GM11168 (cell line): Measurements from ENCODE around the gene THNSL1.

ENCODE experiments used
- in situ Hi-C: fragments of 300-500 bp; cut with MboI; formaldehyde crosslinking; loops from one replicate; pipeline ENCODE4 v1.12.0; 2022; ENCODE audit warnings: low sequenced_read_pairs; ENCODE audit not compliant: unreplicated experiment

Gene THNSL1

GRCh38 chr10:25049966-25050365 is 33.6 kb downstream of the THNSL1 start:
- in situ Hi-C loops = no loop called here

DNA sequence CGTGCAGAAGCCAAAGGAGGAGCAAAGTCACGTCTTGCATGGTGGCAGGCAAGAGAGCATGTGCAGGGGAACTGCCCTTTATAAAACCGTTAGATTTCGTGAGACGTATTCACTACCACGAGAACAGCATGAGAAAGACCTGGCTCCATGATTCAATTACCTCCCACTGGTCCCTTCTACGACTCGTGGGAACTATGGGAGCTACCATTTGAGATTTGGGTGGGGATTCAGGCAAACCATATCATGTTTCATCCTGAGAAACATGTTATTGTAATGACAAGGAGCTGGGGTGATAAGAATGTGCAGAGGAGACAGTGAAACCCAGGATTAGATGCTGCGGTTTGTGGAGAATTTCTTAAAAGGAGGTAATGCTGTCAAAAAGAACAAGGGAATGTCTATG is 34.0 kb downstream of the THNSL1 start:
- in situ Hi-C loops = no loop called here

DNA sequence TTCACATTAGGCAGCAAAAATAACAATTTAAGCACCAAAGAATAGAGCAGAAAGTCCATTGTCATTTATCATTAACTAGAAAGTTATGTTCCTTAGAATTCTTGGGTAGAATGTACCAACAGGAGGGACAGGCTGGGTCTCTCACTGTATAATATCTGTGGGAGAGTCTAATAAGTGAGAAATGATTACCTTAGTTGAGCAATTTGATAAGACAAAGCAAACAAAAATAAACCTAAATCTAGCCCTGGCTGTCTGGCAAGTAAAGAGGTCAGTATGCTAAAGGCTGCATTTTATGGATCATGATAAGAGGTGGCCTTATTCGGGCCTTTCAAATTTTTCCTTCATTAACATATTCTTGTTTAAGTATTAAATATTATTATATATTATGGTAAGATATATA is 35.6 kb downstream of the THNSL1 start:
- in situ Hi-C loops = no loop called here

DNA sequence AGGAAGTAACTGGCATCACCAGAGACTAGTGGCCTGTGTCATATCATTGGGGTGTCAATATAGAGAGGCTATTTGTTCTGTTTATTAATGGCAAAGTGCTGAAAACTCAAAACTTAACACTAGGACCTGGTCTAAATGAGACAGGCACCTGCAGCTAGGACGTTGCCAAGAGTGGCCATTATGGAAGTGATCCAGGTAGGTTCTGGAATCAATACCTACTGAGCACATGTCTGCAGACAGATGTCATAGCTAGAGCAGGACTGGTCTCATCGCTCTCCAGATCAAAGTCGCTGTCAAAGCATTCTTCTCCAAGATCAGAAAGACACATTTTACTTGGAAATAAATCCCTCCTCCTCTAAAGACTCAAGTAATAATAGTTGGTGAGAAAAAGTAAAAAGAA is 40.3 kb downstream of the THNSL1 start:
- in situ Hi-C loops = no loop called here

GRCh38 chr10:25057886-25058285 is 41.5 kb downstream of the THNSL1 start:
- in situ Hi-C loops = no loop called here

- in situ Hi-C loops = no loop called here
Measured at GRCh38 chr10:25059990-25060389, 43.6 kb downstream of the THNSL1 start.

DNA sequence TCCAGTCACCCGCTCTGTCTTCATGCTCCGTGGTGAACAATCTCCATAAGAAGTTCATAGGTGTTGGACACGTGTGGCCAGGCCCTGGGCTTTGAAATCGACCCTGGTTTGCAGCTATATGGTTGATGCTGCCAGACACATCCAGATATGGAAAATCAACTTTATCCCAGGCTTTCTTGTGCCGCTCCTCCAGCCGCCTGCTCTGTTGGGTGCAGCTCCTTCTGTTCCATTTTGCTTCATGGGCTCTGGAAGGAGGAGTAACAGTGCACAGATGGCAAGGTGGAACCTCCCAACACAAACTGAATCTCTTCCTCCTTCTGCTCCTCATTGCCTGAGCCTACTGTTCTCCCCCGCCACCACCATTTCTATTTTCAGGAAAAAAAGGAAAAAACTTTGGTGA is 44.7 kb downstream of the THNSL1 start:
- in situ Hi-C loops = no loop called here

GRCh38 chr10:25061711-25062449 is 45.5 kb downstream of the THNSL1 start:
- in situ Hi-C loops = no loop called here

GRCh38 chr10:25063157-25063556 is 46.7 kb downstream of the THNSL1 start:
- in situ Hi-C loops = no loop called here

GRCh38 chr10:25063644-25064043 is 47.2 kb downstream of the THNSL1 start:
- in situ Hi-C loops = no loop called here

DNA sequence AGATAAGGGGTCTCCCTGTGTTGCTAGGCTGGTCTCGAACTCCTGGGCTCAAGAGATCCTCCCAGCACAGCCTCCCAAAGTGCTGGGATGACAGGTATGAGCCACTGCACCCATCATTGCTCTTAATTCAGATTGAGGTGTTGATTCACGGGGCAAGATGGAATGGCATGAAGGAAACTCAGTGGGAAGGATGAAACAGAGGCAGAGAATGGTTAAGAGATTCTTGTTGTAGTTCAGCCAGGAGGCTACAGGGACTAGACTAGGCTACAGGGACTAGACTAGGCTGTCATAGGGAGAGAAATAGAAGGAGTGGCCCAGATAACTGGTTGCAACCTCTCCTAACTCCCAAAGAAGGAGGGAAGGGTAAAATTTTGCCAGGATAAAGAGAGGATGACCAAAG is 48.0 kb downstream of the THNSL1 start:
- in situ Hi-C loops = no loop called here

- in situ Hi-C loops = no loop called here
Measured at GRCh38 chr10:25065761-25066476, 49.5 kb downstream of the THNSL1 start.

GRCh38 chr10:25068152-25069058 is 52.0 kb downstream of the THNSL1 start:
- in situ Hi-C loops = no loop called here

GRCh38 chr10:25071227-25071626 is 54.8 kb downstream of the THNSL1 start:
- in situ Hi-C loops = no loop called here

DNA sequence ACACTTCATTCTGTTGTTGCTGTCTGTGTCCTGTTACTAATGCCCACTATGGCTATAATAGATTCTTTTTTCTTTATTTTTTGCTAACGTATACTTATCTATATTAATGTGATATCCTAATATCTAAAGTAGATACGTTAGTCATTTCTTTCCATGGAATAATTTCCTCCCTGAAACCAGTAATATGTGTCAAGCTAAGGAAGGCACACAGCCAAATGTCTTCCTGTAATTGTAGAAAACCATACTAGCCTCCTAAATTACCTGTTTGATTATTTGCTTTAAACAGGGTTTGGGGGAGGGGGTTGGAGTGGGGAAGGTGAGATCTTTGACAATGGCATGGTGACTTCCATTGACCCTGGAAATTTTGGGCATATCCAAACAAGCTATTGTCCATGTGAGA is 56.4 kb downstream of the THNSL1 start:
- in situ Hi-C loops = no loop called here

DNA sequence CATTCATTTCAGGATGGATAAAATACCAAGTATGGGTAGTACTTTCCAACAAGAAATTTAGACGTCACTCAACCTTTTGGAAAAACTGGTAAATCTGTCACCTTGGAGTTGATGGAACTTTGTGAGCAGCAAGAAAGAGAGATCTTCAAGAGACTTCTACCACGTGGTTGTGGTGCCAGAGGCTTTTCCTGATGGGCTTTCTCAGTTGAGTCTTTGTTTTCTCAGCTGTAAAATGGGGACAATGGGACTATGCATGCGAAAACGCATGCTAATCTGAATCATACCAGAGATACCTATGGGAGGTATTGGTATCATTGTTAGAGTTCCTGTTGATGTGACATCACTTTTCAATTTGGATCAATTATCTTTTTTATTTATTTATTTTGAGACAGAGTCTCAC is 59.4 kb downstream of the THNSL1 start:
- in situ Hi-C loops = loop anchor here (25.0 kb wide), 1 partner anchor 439 kb away; no protein-coding TSS in a partner anchor
